ENCODE data around the gene INAFM1.

The INAFM1 gene

DNA sequence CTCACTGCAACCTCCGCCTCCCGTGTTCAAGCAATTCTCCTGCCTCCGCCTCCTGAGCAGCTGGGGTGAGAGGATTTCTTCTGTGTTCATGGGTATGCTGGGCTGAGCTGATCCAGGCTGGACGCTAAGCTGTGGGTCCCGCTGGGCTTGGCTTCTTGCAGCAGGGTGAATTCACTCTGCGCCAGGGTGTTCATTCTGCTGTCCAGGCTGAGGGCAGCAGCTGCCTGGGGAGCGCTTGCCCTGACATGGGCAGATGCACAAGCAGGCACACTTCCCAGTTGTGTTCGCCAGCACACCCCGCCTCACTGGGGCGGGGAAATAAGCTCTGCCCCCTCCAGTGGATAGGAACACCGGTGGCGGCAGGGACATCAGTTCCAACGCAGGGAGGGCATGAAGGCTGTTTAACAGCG, 7.3 kb upstream of the INAFM1 start:
- H3K27ac ChIP-seq: no peak overlapping the region
- no peak for TF ChIP-seq ZFX (IDR thresholded peaks at IDR 0.05; ENCODE audit: borderline replicate concordance)
- TF ChIP-seq, protein P1, sequence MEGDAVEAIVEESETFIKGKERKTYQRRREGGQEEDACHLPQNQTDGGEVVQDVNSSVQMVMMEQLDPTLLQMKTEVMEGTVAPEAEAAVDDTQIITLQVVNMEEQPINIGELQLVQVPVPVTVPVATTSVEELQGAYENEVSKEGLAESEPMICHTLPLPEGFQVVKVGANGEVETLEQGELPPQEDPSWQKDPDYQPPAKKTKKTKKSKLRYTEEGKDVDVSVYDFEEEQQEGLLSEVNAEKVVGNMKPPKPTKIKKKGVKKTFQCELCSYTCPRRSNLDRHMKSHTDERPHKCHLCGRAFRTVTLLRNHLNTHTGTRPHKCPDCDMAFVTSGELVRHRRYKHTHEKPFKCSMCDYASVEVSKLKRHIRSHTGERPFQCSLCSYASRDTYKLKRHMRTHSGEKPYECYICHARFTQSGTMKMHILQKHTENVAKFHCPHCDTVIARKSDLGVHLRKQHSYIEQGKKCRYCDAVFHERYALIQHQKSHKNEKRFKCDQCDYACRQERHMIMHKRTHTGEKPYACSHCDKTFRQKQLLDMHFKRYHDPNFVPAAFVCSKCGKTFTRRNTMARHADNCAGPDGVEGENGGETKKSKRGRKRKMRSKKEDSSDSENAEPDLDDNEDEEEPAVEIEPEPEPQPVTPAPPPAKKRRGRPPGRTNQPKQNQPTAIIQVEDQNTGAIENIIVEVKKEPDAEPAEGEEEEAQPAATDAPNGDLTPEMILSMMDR (IDR thresholded peaks at IDR 0.05): no peak

DNA sequence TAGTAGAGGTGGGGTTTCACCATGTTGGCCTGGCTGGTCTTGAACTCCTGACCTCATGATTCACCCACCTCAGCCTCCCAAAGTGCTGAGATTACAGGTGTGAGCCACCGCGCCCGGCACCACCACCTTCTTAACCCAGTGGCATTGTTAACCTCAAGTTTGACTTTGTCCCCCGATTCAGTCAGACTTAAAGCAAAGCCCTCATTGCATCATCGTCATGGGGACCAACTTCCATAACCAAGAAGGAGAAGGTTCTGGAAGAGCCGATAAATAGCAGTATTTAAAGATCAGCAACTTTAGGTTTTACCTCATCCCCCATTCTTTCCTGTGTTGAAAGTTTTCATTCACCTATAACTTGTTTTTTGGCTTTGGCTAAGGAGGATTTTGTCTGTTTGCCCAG, 6.7 kb upstream of the INAFM1 start:
- H3K27ac ChIP-seq: no peak overlapping the region
- TF ChIP-seq, protein P1 (IDR thresholded peaks at IDR 0.05): no peak
- no peak for TF ChIP-seq ZFX (IDR thresholded peaks at IDR 0.05; ENCODE audit: borderline replicate concordance)

DNA sequence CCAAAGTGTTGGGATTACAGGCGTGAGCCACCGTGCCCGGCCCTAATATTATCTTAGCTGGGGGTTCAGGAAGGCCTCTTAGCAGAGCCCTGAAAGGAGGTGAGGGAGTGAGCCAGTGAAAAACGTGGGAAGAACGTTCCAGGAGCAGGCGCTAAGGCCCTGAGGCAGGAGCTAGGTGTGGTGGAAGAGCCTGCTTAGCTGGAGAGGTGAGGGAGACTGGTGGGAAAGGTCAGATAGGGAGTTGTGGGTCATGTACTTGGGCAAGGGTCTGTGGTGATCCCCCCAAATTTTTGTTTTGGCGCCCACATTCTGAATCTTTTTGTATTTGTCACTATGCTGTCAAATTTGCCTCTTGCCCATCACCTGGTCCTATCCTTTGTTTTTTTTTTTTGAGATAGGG, 5.1 kb upstream of the INAFM1 start:
- no peak for TF ChIP-seq ZFX (IDR thresholded peaks at IDR 0.05; ENCODE audit: borderline replicate concordance)
- TF ChIP-seq, protein P1 (IDR thresholded peaks at IDR 0.05): no peak
- H3K27ac ChIP-seq: no peak overlapping the region

DNA sequence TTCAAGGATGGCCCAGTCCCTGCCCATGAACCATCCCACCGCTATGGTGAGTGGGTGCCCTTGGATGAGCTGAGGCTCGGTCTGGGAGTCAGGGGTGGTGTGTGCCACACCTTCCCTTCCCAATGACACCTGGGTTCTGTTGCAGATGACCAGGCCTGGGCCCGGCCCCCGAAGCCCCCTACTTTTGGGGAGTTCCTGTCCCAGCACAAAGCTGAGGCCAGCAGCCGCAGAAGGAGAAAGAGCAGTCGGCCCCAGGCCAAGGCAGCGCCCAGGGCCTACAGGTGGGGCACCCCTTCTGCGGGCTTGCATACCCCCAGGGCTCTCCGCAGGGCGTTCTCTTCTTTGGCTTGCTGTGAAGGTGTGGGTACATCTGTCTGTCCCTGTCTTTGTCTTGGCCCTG, 4.3 kb upstream of the INAFM1 start:
- H3K27ac ChIP-seq: no peak overlapping the region
- TF ChIP-seq, protein P1 (IDR thresholded peaks at IDR 0.05): no peak
- no peak for TF ChIP-seq ZFX (IDR thresholded peaks at IDR 0.05; ENCODE audit: borderline replicate concordance)

DNA sequence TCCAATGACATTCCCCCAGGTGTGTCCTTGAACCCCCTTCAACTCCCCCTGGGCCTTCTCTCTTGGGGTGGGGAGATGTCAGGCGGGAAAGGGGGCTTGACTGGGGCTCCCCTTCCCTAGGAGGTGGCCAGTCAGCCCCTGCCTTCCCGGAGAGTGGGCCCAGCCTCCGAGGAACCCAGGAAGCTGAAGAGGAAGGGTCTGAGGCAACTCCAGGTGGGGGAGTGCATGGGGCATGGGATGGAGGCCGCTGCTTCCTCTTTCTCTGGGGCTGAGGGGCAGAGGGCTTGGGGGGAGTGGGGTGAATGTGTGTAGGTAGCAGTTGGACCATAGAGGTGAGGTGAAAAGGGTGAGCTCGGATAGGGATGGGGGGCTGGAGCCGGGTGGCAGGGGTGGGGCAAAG, 2.7 kb upstream of the INAFM1 start:
- TF ChIP-seq ZFX (IDR thresholded peaks at IDR 0.05; ENCODE audit: borderline replicate concordance): no peak
- TF ChIP-seq, protein P1 (IDR thresholded peaks at IDR 0.05): no peak
- H3K27ac ChIP-seq: no peak overlapping the region

DNA sequence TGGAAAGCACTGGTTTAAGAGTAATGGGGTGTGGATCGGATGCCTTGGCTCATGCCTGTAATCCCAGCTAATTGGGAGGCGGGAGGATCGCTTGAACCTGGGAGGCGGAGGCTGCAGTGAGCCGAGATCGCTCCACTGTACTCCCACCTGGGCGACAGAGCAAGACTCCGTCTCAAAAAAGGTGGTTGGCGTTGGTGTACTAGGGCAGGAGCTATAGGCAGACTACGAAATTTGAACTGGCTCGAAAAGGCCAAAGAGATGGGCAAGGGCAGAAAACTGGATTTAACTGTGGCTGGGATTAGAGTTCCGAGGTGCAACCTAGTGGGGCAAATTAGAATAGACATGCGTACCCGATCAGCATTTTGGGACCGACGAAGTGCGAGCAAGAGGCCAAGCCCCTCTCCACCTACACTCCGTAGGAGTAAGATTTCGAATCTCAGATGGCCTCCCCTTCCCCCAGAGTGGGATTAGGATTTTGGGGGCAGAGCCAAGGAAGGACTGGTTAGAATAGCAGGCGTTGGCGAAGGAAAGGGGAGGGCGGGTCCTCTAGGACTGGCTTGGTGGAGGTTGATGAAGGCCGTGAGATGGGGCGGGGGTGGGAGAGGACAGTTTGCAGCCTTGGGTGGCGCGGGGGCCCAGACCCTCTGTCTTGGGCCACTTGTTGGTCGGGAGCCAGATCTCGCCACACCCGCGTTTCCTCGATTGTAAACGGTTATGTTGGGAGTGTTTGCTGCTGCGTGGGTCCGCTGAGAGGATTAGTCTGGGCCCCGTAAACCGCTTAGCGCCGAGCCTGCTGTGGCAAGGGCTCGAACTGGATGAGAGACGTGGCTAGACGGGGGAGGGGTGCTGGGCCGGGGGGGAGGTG, 2.0 kb upstream of the INAFM1 start:
- TF ChIP-seq, protein P1 (IDR thresholded peaks at IDR 0.05): no peak
- H3K27ac ChIP-seq: peak overlapping the region; percentile 95

DNA sequence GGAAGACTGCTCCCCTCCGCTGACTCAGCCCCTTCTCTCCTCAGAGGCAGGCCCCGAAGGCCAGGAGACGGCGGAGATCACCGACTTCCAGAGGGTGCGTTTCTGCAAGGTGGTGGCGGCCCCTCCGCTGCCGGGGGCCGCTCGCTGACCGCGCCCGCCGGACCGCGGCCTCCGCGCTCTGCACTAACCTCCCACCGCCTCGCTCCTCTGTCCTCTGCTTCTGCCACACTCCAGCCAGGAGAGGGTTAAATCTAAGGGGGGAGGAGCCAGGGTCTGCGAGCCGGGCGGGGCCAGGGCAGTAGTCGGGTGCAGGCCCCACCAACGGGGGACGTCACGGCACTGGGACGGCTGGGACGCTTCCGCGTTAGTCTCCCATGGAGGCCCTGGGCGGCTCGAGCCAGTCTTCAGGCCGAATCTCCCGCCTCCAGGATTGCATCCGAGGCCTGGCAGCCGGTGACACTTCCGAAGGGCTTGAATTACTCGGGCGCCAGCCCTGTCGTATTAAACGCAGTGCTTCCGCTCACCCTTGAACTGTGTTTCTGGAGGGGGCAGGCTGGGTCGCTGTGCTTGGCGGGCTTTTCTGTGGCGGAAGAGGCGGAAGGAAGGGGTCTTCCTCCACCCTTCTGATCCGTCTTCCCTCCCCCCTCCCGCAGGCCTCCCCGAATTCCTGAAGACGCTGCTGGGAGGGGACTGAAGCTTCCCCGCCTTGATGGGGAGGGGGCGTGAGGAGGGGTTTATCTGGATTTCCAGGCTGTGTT, 1.2 kb upstream of the INAFM1 start:
- TF ChIP-seq ZFX (IDR thresholded peaks at IDR 0.05; ENCODE audit: borderline replicate concordance): no peak
- TF ChIP-seq, protein P1 (IDR thresholded peaks at IDR 0.05): no peak
- peak overlapping the region; percentile 95 for H3K27ac ChIP-seq

All from 22Rv1 (cell line).